HAP-1 (cell line): ENCODE measurements around the gene RIMOC1.
A peak's percentile ranks its signal among the peaks of the same experiment; 100 is the strongest.

ENCODE experiments used
- DNase-seq, 2 experiments: peaks; one replicate each; pipeline ENCODE4 v3.0.0-alpha.2; 2016 to 2020; ENCODE audit warnings: low spot score in 2 of 2
- H3K27me3 ChIP-seq: fragments of 250-450 bp; sonication (Bioruptor Pico); 2 replicates; pipeline ENCODE4 v1.5.1; 2020; ENCODE audit warnings: low read depth, mild to moderate bottlenecking, moderate library complexity
- H3K36me3 ChIP-seq: fragments of 250-450 bp; sonication (Bioruptor Pico); replicated peaks from 2 replicates; pipeline ENCODE4 v1.5.1; 2020; ENCODE audit warnings: mild to moderate bottlenecking
- H3K4me1 ChIP-seq: fragments of 250-450 bp; sonication (Bioruptor Pico); 2 replicates; pipeline ENCODE4 v1.5.1; 2020; ENCODE audit warnings: mild to moderate bottlenecking
- H3K4me3 ChIP-seq: fragments of 250-450 bp; sonication (Bioruptor Pico); 2 replicates; pipeline ENCODE4 v1.5.1; 2020; ENCODE audit warnings: mild to moderate bottlenecking, moderate library complexity
- H3K9me3 ChIP-seq: fragments of 250-450 bp; sonication (Bioruptor Pico); 2 replicates; pipeline ENCODE4 v1.5.1; 2020; ENCODE audit warnings: mild to moderate bottlenecking, moderate library complexity
- in situ Hi-C: fragments of 300-500 bp; cut with MboI; formaldehyde crosslinking; loops from 3 replicates; pipeline ENCODE4 v1.14.3; 2020; ENCODE audit warnings: low sequenced_read_pairs, inconsistent platforms, mixed read lengths

RIMOC1 gene

DNA sequence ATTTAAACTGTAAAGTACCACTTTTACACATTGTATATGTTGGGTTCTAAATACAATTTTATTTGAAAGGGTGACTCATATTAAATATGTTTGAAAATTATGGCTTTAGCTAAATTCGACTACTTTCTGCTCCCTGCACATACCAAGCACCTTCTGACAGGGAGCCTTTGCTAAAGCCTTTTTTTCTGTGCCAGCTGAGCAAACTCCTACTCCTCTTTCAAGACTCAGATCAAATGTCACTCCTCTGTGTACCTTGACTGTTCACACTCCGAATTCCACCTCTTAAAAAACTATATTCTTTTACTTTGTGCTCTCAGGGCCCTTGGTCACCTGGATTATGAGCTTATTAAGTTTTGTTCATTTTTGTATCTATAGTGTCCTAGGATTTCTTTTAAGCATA is 27.5 kb upstream of the RIMOC1 start:
- Histone ChIP-seq H3K4me3 (no peak overlapping the region), H3K27me3 (peaks cover 20% of the 10 kb centered on the region), H3K4me1 (peaks cover 6% of the 10 kb centered on the region), H3K36me3 (no peaks in the 10 kb centered on the region), H3K9me3 (no peaks in the 10 kb centered on the region)
- in situ Hi-C loops, result no loop called here
- no peak for DNase-seq

- Histone ChIP-seq H3K4me3 (no peak overlapping the region), H3K4me1 (peaks cover 6% of the 10 kb centered on the region), H3K36me3 (no peaks in the 10 kb centered on the region), H3K9me3 (no peaks in the 10 kb centered on the region), H3K27me3 (peaks cover 20% of the 10 kb centered on the region)
- no peak for DNase-seq
- in situ Hi-C loops, result no loop called here
Observed at GRCh38 chr5:41877408-41877807, 26.7 kb upstream of the RIMOC1 start.

GRCh38 chr5:41878173-41878572 is 26.0 kb upstream of the RIMOC1 start:
- in situ Hi-C loops, result no loop called here

GRCh38 chr5:41878643-41879478 is 25.3 kb upstream of the RIMOC1 start:
- peaks cover 17% of the 10 kb centered on the region for H3K27me3 ChIP-seq
- no peak overlapping the region for H3K4me3 ChIP-seq
- DNase-seq, result peak in 1 of 2 experiments; percentile 60
- no peaks in the 10 kb centered on the region for H3K36me3 ChIP-seq
- in situ Hi-C loops, result no loop called here
- peaks cover 6% of the 10 kb centered on the region for H3K4me1 ChIP-seq
- H3K9me3 ChIP-seq, result no peaks in the 10 kb centered on the region

More at GRCh38 chr5:41878173-41878572, 26.0 kb upstream of the RIMOC1 start:
- H3K4me3 ChIP-seq, result no peak overlapping the region
- no peak for DNase-seq
- peaks cover 20% of the 10 kb centered on the region for H3K27me3 ChIP-seq
- peaks cover 6% of the 10 kb centered on the region for H3K4me1 ChIP-seq
- H3K36me3 ChIP-seq, result no peaks in the 10 kb centered on the region
- H3K9me3 ChIP-seq, result no peaks in the 10 kb centered on the region

DNA sequence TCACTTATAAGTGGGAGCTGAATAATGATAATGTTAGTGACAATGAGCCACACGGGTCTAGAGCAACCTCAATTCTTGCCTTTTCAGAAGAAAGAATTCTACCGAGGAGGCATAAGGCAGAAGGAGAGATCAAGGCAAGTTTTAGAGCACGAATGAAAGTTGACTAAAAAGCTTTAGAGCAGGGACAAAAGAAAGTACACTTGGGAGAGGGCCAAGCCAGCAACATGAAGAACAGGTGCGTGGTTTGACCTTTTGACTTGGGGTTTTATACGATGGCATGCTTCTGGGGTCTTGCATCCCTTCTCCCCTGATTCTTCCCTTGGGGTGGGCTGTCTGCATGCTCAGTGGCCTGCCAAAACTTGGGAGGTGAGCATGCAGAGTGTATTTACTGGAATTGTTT is 21.4 kb upstream of the RIMOC1 start:
- Histone ChIP-seq H3K9me3 (no peaks in the 10 kb centered on the region), H3K4me1 (peaks cover 6% of the 10 kb centered on the region), H3K4me3 (no peak overlapping the region), H3K27me3 (peaks cover 4% of the 10 kb centered on the region), H3K36me3 (no peaks in the 10 kb centered on the region)
- in situ Hi-C loops, result no loop called here
- DNase-seq, result no peak

GRCh38 chr5:41883243-41883642 is 20.9 kb upstream of the RIMOC1 start:
- no peaks in the 10 kb centered on the region for H3K36me3 ChIP-seq
- H3K27me3 ChIP-seq, result no peaks in the 10 kb centered on the region; the same call in 1 of the 2 replicates
- DNase-seq, result no peak
- in situ Hi-C loops, result no loop called here
- peaks cover 6% of the 10 kb centered on the region for H3K4me1 ChIP-seq
- H3K4me3 ChIP-seq, result no peak overlapping the region
- H3K9me3 ChIP-seq, result no peaks in the 10 kb centered on the region

- Histone ChIP-seq H3K27me3 (no peaks in the 10 kb centered on the region), H3K4me1 (peaks cover 3% of the 10 kb centered on the region; the same call in 1 of the 2 replicates), H3K9me3 (no peaks in the 10 kb centered on the region), H3K4me3 (no peak overlapping the region), H3K36me3 (no peaks in the 10 kb centered on the region)
- no peak for DNase-seq
- in situ Hi-C loops, result no loop called here
Observed at GRCh38 chr5:41883936-41884335, 20.2 kb upstream of the RIMOC1 start.

DNA sequence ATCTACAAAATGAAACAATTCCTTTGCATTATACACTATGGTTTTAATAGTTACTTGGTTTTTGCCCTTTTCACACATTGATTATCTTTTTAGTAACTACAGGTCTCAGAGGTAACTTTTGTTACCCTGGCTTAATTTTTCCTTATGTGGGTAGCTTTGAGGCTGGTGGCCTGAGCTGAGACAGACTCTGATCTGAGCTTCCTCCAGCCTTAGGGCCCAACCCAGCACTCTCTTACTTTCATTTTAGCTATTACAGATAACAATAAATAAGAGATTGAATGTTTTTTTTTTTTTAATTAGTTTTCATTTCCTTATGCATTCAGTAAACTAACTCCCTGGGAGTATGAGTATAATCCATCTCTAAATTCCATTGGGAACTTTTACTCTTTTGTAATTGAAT is 18.9 kb upstream of the RIMOC1 start:
- in situ Hi-C loops, result no loop called here
- H3K9me3 ChIP-seq, result no peaks in the 10 kb centered on the region
- no peak for DNase-seq
- no peak overlapping the region for H3K4me3 ChIP-seq
- H3K4me1 ChIP-seq, result peaks cover 3% of the 10 kb centered on the region; the same call in 1 of the 2 replicates
- H3K27me3 ChIP-seq, result no peaks in the 10 kb centered on the region
- no peaks in the 10 kb centered on the region for H3K36me3 ChIP-seq

DNA sequence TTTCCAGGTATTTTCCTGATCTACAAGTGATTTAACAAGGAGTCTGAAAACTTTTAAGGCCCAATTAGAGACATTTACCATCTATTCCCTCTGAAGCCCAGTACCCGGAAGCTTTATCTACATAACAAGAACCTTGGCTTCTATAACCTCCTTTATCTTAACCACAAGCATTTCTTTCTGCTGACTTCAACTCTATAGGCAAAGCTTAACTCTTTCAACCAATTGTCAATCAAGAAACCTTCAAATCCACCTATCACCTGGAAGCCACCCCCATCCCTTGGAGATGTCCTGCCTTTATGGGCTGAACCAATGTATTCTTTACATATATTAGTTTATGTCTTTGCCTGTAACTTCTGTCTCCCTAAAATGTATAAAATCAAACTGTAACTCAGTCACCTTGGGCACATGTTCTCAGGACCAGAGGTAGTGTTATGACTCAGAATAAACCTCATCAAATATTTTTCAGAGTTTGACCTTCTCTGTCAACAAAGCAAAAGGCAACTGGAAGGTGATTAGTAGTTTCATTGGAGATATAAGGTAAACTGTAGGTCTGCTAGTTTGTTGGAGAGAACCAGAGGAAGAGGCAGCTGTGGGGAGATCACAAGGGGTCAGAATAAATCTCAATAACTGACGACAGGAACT is 13.0 kb upstream of the RIMOC1 start:
- Histone ChIP-seq H3K9me3 (no peaks in the 10 kb centered on the region), H3K27me3 (peaks cover 7% of the 10 kb centered on the region), H3K4me1 (no peaks in the 10 kb centered on the region), H3K36me3 (no peaks in the 10 kb centered on the region), H3K4me3 (no peak overlapping the region)
- in situ Hi-C loops, result no loop called here
- no peak for DNase-seq

DNA sequence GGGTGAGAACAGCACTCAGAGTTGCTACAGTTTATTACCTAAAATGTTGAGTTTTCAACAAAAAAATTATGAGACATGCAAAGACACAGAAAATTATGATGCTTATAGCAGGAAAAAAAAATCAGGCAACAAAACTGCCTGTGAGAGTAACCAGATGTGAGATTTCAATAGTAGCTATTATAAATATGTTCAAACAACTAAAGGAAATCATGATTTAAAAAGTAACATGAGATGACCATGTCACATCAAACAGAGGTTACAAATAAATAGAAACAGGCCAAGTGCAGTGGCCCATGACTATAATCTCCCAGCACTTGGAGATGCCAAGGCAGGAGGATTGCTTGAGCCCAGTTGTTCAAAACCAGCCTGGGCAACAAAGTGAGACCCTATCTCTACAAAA is 12.1 kb upstream of the RIMOC1 start:
- in situ Hi-C loops, result no loop called here
- H3K36me3 ChIP-seq, result no peaks in the 10 kb centered on the region
- no peak overlapping the region for H3K4me3 ChIP-seq
- H3K27me3 ChIP-seq, result peaks cover 12% of the 10 kb centered on the region
- no peak for DNase-seq
- H3K9me3 ChIP-seq, result no peaks in the 10 kb centered on the region
- H3K4me1 ChIP-seq, result no peaks in the 10 kb centered on the region

- Histone ChIP-seq H3K9me3 (no peaks in the 10 kb centered on the region), H3K4me3 (no peak overlapping the region), H3K36me3 (no peaks in the 10 kb centered on the region), H3K4me1 (no peaks in the 10 kb centered on the region), H3K27me3 (peaks cover 12% of the 10 kb centered on the region)
- DNase-seq, result no peak
- in situ Hi-C loops, result no loop called here
Observed at GRCh38 chr5:41893074-41893851, 10.9 kb upstream of the RIMOC1 start.

GRCh38 chr5:41896230-41896629 is 7.9 kb upstream of the RIMOC1 start:
- peaks cover 12% of the 10 kb centered on the region for H3K27me3 ChIP-seq
- no peak for DNase-seq
- no peaks in the 10 kb centered on the region for H3K36me3 ChIP-seq
- H3K9me3 ChIP-seq, result no peaks in the 10 kb centered on the region
- in situ Hi-C loops, result no loop called here
- H3K4me3 ChIP-seq, result no peak overlapping the region
- peaks cover 11% of the 10 kb centered on the region for H3K4me1 ChIP-seq

- Histone ChIP-seq H3K9me3 (no peaks in the 10 kb centered on the region), H3K36me3 (peaks cover 21% of the 10 kb centered on the region), H3K4me1 (peaks cover 21% of the 10 kb centered on the region), H3K4me3 (peak overlapping the region; percentile 92), H3K27me3 (no peaks in the 10 kb centered on the region)
- in situ Hi-C loops, result no loop called here
- DNase-seq, result no peak
Observed at GRCh38 chr5:41903382-41903891, 707 bp upstream of the RIMOC1 start.
